GM10266 (cell line): ENCODE data around the gene SHMT2.

Experiments
- DNase-seq: peaks from one replicate; pipeline ENCODE4 v3.0.0; 2012; ENCODE audit errors: extremely low spot score
- CTCF ChIP-seq: IDR thresholded peaks from 2 replicates; pipeline ENCODE4 v1.5.1; 2012; ENCODE audit warnings: mild to moderate bottlenecking, low read depth; ENCODE audit not compliant: control insufficient read depth, insufficient read depth; ENCODE audit errors: missing control alignments

Gene SHMT2

GRCh38 chr12:57215065-57215464, 14.4 kb upstream of the SHMT2 start:
- no peak for DNase-seq
- TF ChIP-seq CTCF: no peak

GRCh38 chr12:57215668-57216013, 13.9 kb upstream of the SHMT2 start:
- peak; percentile 73 for DNase-seq
- TF ChIP-seq CTCF: no peak

DNA sequence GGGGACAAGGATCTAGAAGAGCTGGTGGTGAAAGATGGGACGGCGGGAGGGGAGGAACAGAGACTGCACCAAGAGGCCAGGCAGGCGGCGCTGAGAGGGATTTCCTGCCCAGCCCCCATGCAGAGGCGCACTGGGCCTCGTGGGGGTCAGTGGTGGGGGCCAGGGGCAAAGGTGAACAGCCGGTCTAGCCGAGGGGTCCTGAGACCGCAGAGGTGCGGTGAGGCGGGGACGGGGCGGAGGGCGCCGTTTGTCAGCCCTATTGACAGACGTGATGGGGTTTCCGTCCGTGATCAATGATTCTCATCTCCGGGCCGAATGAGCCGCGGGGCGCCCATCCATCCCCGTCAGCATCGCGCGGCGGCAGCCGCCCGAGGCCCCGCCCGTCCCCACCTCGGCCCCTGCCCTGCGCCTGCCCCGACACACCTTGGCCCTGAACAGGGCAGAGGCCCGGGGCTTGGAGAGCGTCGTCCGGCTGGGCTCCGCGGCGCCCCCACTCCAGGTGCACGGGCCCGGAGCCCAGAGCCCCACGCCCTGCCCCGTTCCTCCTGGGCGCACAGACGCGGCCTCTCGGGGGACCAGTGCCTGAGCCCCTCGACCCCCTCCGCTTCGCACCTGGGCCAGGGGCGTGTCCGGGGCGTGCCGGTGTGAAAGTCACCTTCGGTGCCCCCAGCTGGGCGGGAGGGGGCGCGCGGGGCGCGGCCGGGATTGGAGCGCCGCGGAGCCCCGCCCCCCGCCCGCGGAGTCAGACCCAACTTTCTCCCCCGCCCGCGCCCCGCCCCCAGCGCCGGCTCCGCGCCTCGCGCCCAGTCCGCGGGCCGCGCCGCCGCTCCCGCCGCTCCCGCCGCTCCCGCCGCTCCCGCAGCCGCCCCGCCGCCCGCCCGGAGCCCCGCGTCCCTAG, 13.2 kb upstream of the SHMT2 start, which contains the start of gene NXPH4:
Gene NXPH4 (plus strand): TSS at position 781 of the 898 bp plus-strand sequence. CDS start 176 bp downstream, outside the sequence.
- DNase-seq: peak; percentile 79
- peak; percentile 14 for TF ChIP-seq CTCF

DNA sequence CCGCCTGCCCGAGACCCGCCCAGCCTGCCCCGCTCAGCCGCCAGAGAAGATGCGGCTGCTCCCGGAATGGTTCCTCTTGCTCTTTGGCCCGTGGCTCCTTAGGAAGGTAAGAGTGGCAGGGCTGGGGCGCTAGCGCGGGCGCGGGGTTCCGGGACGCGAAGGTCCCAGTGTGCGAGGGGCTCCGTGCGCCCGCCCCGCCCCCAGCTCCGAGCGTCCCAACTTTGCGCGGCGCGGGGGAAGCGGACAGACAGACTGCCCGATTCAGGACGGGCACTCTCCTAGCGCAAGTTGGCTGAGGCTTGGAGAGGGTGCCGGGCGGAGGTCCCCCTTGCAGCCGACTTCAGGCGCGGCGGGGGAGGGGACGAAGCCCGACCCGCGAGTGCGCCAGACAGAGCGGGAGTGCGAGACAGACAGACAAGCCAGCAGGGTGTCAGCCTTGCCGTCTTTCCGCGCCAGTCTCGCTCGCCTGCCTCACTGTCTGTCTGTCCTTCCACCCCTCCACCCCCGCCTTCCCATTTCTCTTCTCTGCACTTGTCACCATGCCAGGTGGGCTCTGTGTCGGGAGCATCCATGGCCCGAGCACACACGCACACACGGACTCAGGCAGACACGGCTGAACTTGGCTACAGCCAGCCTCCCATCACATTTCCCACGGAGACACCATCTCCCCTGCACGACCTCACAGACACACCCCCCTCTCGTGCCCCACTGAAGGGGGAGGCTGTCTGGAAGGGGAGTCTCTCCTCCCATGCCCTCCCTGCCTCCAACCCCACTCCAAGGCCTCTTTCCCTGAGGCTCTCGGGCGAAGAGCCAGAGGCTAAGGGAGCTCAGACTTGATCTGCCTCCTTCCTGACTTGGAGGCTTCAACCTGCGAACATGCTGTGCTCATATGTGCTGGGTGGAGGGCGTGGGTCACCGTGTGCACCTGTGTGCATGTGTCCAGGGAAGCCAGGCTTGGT, 12.3 kb upstream of the SHMT2 start:
- DNase-seq: no peak

GRCh38 chr12:57218030-57218853, 11.3 kb upstream of the SHMT2 start:
- TF ChIP-seq CTCF: no peak
- DNase-seq: no peak

More for the DNA sequence above, 12.3 kb upstream of the SHMT2 start:
- TF ChIP-seq CTCF: no peak

GRCh38 chr12:57219205-57219992, 10.1 kb upstream of the SHMT2 start:
- no peak for DNase-seq
- no peak for TF ChIP-seq CTCF
